ENCODE results near the gene CGNL1.

The CGNL1 gene

GRCh38 chr15:57440799-57441198, 64.5 kb downstream of the CGNL1 start:
- DNase-seq (ENCODE audit: low spot score): no peak

DNA sequence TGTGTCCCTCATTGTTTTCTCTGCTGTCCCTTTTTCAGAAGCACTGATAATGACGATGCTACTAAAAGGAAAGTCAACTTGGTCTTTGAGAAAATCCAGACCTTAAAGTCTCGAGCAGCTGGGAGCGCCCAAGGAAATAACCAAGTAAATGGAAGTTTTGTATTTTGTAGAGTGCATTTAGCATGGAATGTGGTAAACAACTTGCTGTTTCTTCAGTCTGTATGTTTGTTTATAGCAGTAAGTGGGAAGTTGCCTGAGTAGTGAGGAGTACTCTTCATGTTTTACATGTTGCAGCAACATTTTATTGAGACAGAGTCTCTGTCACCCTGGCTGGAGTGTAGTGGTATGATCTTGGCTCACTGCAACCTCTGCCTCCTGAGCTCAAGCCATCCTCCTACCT, 66.0 kb downstream of the CGNL1 start:
- TF ChIP-seq CTCF (IDR thresholded peaks at IDR 0.05; ENCODE audit: extremely low read depth, missing control alignments): no peak
- DNase-seq (ENCODE audit: low spot score): no peak

More at GRCh38 chr15:57440799-57441198, 64.5 kb downstream of the CGNL1 start:
- TF ChIP-seq CTCF (IDR thresholded peaks at IDR 0.05; ENCODE audit: extremely low read depth, missing control alignments): no peak

- TF ChIP-seq CTCF (IDR thresholded peaks at IDR 0.05; ENCODE audit: extremely low read depth, missing control alignments): no peak
- DNase-seq (ENCODE audit: low spot score): no peak
These were observed 67.2 kb downstream of the CGNL1 start for GRCh38 chr15:57443486-57443885.

GRCh38 chr15:57444877-57445513, 68.7 kb downstream of the CGNL1 start:
- no peak for TF ChIP-seq CTCF (IDR thresholded peaks at IDR 0.05; ENCODE audit: extremely low read depth, missing control alignments)
- DNase-seq (ENCODE audit: low spot score): no peak

DNA sequence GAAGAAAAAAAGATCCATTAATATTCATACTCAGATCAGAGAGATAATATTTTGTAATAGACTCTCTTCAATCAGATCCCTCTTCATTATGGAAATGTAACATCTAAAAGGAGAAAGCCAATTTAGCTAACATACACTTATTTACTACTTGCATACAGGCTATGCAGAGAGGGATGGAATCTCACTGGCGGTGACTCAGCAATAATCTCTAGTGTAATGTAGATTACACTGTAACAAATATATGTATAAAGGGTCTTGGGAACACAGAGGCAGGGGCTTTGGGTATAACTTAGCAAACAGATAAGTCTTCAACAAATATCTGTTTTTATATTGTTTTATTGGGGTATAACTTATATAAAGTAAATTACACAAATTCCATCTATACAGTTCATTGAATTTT, 69.6 kb downstream of the CGNL1 start:
- DNase-seq (ENCODE audit: low spot score): no peak
- TF ChIP-seq CTCF (IDR thresholded peaks at IDR 0.05; ENCODE audit: extremely low read depth, missing control alignments): no peak

- DNase-seq (ENCODE audit: low spot score): no peak
- no peak for TF ChIP-seq CTCF (IDR thresholded peaks at IDR 0.05; ENCODE audit: extremely low read depth, missing control alignments)
These were observed 70.1 kb downstream of the CGNL1 start for GRCh38 chr15:57446393-57446792.

- TF ChIP-seq CTCF (IDR thresholded peaks at IDR 0.05; ENCODE audit: extremely low read depth, missing control alignments): no peak
- no peak for DNase-seq (ENCODE audit: low spot score)
These were observed 75.2 kb downstream of the CGNL1 start for GRCh38 chr15:57451555-57451954.
